Vagina (tissue), 2 donors: ENCODE results near the gene GPD1L.

ENCODE experiments used
- POLR2A ChIP-seq, 2 donors: fragments of 450-650 bp; IDR thresholded peaks; one replicate each; pipeline ENCODE4 v1.6.1; 2017; ENCODE audit warnings: antibody characterized with exemption in 2 of 2, mild to moderate bottlenecking in 2 of 2, moderate library complexity in 2 of 2
- POLR2AphosphoS5 ChIP-seq, 2 donors: sonication (generic); formaldehyde crosslinking; IDR thresholded peaks; one replicate each; pipeline ENCODE4 v1.9.0; 2017; ENCODE audit warnings: antibody characterized with exemption in 2 of 2, mild to moderate bottlenecking in 2 of 2, low read depth in 1 of 2; ENCODE audit not compliant: insufficient read depth in 1 of 2
- TF ChIP-seq, protein P1 (sequence below), 3 experiments: fragments of 450-650 bp in 2 of 3; fragments of 200-600 bp in 1 of 3; sonication (generic) in 1 of 3; IDR thresholded peaks; one replicate each; pipeline ENCODE4 v1.5.1; 2017 to 2019; ENCODE audit warnings: antibody characterized with exemption in 3 of 3, mild to moderate bottlenecking in 2 of 3, moderate library complexity in 2 of 3

DNA sequence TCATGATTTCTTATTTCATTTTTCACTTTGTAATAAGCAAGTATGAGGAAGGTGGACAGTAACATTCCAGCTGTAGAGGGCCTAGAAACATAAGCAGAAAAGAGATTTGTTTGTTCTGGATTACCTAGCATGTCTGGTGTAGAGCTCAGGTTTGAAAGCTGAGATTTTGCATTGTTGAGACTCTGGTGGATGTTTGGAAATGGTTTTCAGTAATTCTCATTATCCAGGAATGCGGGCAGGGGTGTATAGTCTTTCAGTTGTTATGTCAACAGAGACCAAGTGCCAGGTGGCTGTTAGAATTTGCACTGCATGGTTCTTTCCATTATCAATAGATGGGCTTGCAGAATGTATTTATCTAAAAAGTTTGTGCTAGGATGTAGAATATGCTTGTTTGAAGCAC lies 10.9 kb downstream of the GPD1L start:
- TF ChIP-seq, protein P1, sequence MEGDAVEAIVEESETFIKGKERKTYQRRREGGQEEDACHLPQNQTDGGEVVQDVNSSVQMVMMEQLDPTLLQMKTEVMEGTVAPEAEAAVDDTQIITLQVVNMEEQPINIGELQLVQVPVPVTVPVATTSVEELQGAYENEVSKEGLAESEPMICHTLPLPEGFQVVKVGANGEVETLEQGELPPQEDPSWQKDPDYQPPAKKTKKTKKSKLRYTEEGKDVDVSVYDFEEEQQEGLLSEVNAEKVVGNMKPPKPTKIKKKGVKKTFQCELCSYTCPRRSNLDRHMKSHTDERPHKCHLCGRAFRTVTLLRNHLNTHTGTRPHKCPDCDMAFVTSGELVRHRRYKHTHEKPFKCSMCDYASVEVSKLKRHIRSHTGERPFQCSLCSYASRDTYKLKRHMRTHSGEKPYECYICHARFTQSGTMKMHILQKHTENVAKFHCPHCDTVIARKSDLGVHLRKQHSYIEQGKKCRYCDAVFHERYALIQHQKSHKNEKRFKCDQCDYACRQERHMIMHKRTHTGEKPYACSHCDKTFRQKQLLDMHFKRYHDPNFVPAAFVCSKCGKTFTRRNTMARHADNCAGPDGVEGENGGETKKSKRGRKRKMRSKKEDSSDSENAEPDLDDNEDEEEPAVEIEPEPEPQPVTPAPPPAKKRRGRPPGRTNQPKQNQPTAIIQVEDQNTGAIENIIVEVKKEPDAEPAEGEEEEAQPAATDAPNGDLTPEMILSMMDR (IDR thresholded peaks at IDR 0.05), result no peak
- TF ChIP-seq POLR2AphosphoS5 (IDR thresholded peaks at IDR 0.05; ENCODE audit: insufficient read depth in 1 of 2, low read depth in 1 of 2), result no peak
- no peak for TF ChIP-seq POLR2A (IDR thresholded peaks at IDR 0.05)
